ENCODE data around the gene SMARCC1. TPM values are rescaled to one million over a fixed set of nuclear protein-coding genes. Genes with fewer than 3 reads are reported as not detected.
"Not testable (repeated sequence)": the region's sequence is repeated elsewhere in the genome, so short reads cannot be mapped to it uniquely, and the experiment has no call there.

Gene SMARCC1
- total and polyA plus RNA-seq, 3 donors from 2014 or later: 48.1 to 80.1 (median 64.4) TPM

- no peaks in the 10 kb centered on the region for H3K36me3 ChIP-seq (ENCODE audit: low read depth, missing control alignments)
- no peak overlapping the region for H3K27ac ChIP-seq
- peak; percentile 9 for DNase-seq
- no peaks in the 10 kb centered on the region for H3K27me3 ChIP-seq
- no peak for TF ChIP-seq CTCF (IDR thresholded peaks at IDR 0.05)
- TF ChIP-seq POLR2A (IDR thresholded peaks at IDR 0.05): no peak
- H3K9me3 ChIP-seq: no peaks in the 10 kb centered on the region
- intact Hi-C loops (cut with DNase I; ENCODE audit: low total_unique reads): no loop called here
- no peak overlapping the region for H3K4me3 ChIP-seq
- H3K4me1 ChIP-seq: no peaks in the 10 kb centered on the region
- 83 to 94% methylated on average over 4 of the region's 4 CpGs for WGBS, 2 donors
Observed at GRCh38 chr3:47761046-47761445, 20.6 kb downstream of the SMARCC1 start.

- H3K36me3 ChIP-seq (ENCODE audit: low read depth, missing control alignments); H3K4me1 ChIP-seq; H3K9me3 ChIP-seq; H3K4me3 ChIP-seq; H3K27me3 ChIP-seq; intact Hi-C loops (cut with DNase I; ENCODE audit: low total_unique reads): not testable (repeated sequence)
- DNase-seq: peak; percentile 60
- peak overlapping the region in 1 of 2 donors; percentile 40 for H3K27ac ChIP-seq
- 75 to 80% methylated on average over 4 of the region's 4 CpGs for WGBS, 2 donors
Observed at GRCh38 chr3:47760207-47760606, 21.5 kb downstream of the SMARCC1 start.

- Histone ChIP-seq H3K4me3 (no peak overlapping the region), H3K9me3 (no peaks in the 10 kb centered on the region), H3K4me1 (no peaks in the 10 kb centered on the region), H3K36me3 (ENCODE audit: low read depth, missing control alignments) (no peaks in the 10 kb centered on the region), H3K27me3 (no peaks in the 10 kb centered on the region), H3K27ac (no peak overlapping the region)
- WGBS, 2 donors: 82 to 83% methylated on average over 14 of the region's 14 CpGs
- TF ChIP-seq CTCF (IDR thresholded peaks at IDR 0.05) (no peak), POLR2A (IDR thresholded peaks at IDR 0.05) (no peak)
- intact Hi-C loops (cut with DNase I; ENCODE audit: low total_unique reads): no loop called here
- no peak for DNase-seq
Observed at GRCh38 chr3:47758261-47759025, 23.2 kb downstream of the SMARCC1 start.

GRCh38 chr3:47752716-47753115 is 29.0 kb downstream of the SMARCC1 start:
- WGBS, 2 donors: 89 to 92% methylated on average over 3 of the region's 3 CpGs
- intact Hi-C loops (cut with DNase I; ENCODE audit: low total_unique reads): no loop called here
- H3K27me3 ChIP-seq: no peaks in the 10 kb centered on the region
- H3K4me1 ChIP-seq: no peaks in the 10 kb centered on the region
- H3K36me3 ChIP-seq (ENCODE audit: low read depth, missing control alignments): no peaks in the 10 kb centered on the region
- H3K9me3 ChIP-seq: no peaks in the 10 kb centered on the region
- no peak overlapping the region for H3K4me3 ChIP-seq
- no peak for DNase-seq
- TF ChIP-seq POLR2A (IDR thresholded peaks at IDR 0.05): no peak
- TF ChIP-seq CTCF (IDR thresholded peaks at IDR 0.05): no peak
- no peak overlapping the region for H3K27ac ChIP-seq

- H3K4me1 ChIP-seq; H3K36me3 ChIP-seq (ENCODE audit: low read depth, missing control alignments); H3K27me3 ChIP-seq; intact Hi-C loops (cut with DNase I; ENCODE audit: low total_unique reads); H3K4me3 ChIP-seq; H3K9me3 ChIP-seq; H3K27ac ChIP-seq: not testable (repeated sequence)
- 97 to 99% methylated on average over 12 of the region's 12 CpGs for WGBS, 2 donors
- DNase-seq: peak; percentile 7
Observed at GRCh38 chr3:47750811-47751354, 30.8 kb downstream of the SMARCC1 start.

GRCh38 chr3:47747558-47747957 is 34.1 kb downstream of the SMARCC1 start:
- 72 to 75% methylated on average over 3 of the region's 3 CpGs for WGBS, 2 donors
- H3K27ac ChIP-seq: no peak overlapping the region

More at GRCh38 chr3:47747558-47747957, 34.1 kb downstream of the SMARCC1 start:
- TF ChIP-seq CTCF (IDR thresholded peaks at IDR 0.05) (no peak), POLR2A (IDR thresholded peaks at IDR 0.05) (no peak)
- Histone ChIP-seq H3K27me3 (no peaks in the 10 kb centered on the region), H3K4me1 (no peaks in the 10 kb centered on the region), H3K4me3 (no peak overlapping the region), H3K9me3 (no peaks in the 10 kb centered on the region), H3K36me3 (ENCODE audit: low read depth, missing control alignments) (no peaks in the 10 kb centered on the region)
- intact Hi-C loops (cut with DNase I; ENCODE audit: low total_unique reads): no loop called here
- no peak for DNase-seq

All from testis (tissue), 3 donors.